Breast epithelium (tissue), 3 donors: Measurements from ENCODE around the gene SHC3.

ENCODE experiments used
- POLR2A ChIP-seq: fragments of 450-650 bp; IDR thresholded peaks from one replicate; pipeline ENCODE4 v1.6.1; 2016; ENCODE audit warnings: antibody characterized with exemption, mild to moderate bottlenecking, moderate library complexity
- TF ChIP-seq, protein P1 (sequence below), 3 donors: fragments of 450-650 bp; IDR thresholded peaks; one replicate each; pipeline ENCODE4 v1.5.1; 2016 to 2017; ENCODE audit warnings: antibody characterized with exemption in 3 of 3, mild to moderate bottlenecking in 3 of 3, moderate library complexity in 3 of 3

DNA sequence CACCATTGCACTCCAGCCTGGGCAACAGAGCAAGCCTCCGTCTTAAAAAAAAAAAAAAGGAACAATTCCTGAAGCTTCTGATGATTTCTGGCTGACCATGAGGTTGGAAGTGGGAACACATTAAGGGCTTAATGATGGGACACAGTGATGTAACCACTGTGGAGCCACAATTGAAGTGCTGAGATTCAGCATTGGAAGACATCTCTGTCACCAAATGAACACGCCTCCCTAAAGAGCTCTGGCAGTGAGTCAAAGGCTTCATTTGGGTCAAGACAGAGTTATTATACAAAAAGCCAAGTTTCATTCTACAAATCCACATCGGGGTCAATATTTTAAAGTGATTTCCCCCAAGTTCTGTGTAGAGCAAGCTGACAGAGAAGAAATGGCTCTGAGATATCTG is 191.8 kb downstream of the SHC3 start:
- TF ChIP-seq, protein P1, sequence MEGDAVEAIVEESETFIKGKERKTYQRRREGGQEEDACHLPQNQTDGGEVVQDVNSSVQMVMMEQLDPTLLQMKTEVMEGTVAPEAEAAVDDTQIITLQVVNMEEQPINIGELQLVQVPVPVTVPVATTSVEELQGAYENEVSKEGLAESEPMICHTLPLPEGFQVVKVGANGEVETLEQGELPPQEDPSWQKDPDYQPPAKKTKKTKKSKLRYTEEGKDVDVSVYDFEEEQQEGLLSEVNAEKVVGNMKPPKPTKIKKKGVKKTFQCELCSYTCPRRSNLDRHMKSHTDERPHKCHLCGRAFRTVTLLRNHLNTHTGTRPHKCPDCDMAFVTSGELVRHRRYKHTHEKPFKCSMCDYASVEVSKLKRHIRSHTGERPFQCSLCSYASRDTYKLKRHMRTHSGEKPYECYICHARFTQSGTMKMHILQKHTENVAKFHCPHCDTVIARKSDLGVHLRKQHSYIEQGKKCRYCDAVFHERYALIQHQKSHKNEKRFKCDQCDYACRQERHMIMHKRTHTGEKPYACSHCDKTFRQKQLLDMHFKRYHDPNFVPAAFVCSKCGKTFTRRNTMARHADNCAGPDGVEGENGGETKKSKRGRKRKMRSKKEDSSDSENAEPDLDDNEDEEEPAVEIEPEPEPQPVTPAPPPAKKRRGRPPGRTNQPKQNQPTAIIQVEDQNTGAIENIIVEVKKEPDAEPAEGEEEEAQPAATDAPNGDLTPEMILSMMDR (IDR thresholded peaks at IDR 0.05): no peak
- TF ChIP-seq POLR2A: no peak
